GM21576 (cell line): ENCODE measurements around the gene MAN1A2.

Source experiments
- ATAC-seq: cut with Tn5 transposase; IDR thresholded peaks from one replicate; pipeline ENCODE4 v1.9.1; 2021; ENCODE audit warnings: mild to moderate bottlenecking, moderate library complexity; ENCODE audit not compliant: unreplicated experiment

Gene MAN1A2

GRCh38 chr1:117481410-117481809 lies 114.2 kb downstream of the MAN1A2 start:
- no peak for ATAC-seq

- no peak for ATAC-seq
Observed at GRCh38 chr1:117493906-117494305, 126.7 kb downstream of the MAN1A2 start.

DNA sequence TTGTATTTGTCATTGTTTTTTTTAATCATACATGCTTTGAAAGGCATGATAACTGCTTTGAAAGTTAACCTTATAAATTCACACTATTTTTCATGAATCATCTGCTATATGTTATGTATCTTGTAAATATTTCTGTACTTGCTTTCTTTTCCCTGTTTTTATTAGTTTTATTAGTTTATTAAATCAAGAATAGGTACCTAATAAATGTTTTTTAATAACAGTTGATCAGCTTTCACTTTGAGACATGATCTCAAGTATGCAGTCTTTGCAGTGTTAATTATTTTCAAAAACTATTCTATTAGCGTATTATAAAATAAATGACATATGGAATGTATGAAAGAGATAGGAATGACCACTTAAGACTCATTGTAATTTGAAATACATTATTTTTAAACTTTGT lies 127.8 kb downstream of the MAN1A2 start:
- ATAC-seq = no peak

GRCh38 chr1:117499071-117499470 lies 131.8 kb downstream of the MAN1A2 start:
- ATAC-seq = no peak

DNA sequence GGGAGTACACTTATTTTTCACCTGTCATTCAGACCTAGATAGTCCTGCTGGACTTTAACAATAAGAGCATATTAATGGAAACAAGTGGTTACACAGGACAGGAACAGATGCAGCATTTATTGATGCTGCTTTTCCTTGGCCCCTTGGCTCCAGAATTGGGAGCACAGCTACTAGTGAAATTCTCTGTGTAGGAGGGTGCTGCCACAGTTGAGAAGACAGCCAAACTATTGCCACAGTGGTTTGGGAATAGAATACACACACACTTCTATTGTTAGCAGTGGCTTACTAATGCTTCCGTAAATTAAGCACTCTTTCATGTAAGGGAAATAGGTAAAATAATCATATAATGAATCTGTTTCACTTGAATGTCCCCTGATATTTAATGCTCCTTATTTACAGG lies 133.3 kb downstream of the MAN1A2 start:
- ATAC-seq = no peak

DNA sequence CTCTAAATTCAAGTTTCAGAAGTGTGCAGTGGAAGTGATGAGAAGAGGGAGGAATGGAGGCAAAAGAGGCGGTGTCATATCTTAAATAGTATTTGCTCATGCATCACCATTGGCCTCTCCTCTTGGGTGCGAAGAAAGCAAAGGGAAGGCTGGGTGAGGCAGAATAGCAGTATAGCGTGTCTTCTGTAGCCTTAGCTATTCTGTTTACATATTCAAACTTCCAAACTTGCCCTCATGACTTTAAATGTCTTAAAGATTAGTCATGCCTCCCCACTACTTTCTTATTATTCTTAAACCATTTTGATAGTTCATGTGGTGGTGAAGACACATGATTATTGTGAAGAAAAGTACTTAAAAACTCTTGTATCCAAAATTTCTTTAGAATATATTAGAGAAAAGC lies 134.0 kb downstream of the MAN1A2 start:
- ATAC-seq = no peak

DNA sequence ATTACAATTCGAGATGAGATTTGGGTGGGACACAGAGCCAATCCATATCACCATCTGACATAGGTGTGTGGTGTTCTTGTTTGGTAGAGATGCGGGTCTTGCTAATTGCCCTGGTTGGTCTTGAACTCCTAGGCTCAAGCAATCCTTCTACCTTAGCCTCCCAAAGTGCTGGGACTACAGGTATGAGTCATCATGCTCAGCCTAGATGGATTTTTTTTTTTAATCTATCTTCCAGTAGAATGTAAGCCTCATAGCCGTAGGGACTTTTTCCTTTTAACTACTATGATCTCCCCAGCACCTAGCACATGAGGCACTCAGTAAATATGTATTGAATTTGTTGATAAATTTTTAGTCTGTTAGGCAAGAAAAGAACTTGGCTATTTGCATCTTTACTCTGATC lies 144.0 kb downstream of the MAN1A2 start:
- no peak for ATAC-seq

DNA sequence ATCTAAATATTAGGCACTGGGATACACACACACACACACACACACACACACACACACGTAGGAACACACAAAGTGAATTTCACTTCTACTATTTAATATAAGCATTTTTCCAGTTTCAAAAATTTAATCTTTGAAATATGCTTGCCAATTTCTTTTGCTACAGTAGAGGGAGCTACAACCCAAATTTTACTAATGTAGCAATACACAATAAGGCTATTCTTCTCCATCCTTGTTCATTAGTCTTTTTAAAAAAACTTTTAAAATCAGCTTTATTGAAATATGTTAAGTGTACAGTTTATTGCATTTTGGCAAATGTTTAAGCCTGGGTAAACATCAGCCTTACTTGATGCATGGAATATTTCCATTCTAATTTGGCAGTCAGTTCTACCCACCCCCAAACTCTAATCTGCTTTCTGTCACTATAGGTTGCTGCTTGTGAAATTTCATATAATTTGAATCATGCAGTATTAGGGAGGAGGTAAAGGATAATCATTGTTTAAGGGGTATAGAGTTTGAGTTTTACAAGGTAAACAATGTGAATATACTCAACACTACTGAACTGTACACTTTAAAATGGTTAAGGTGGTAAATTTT lies 145.6 kb downstream of the MAN1A2 start:
- ATAC-seq = no peak

- no peak for ATAC-seq
Observed at GRCh38 chr1:117523111-117523510, 155.9 kb downstream of the MAN1A2 start.

DNA sequence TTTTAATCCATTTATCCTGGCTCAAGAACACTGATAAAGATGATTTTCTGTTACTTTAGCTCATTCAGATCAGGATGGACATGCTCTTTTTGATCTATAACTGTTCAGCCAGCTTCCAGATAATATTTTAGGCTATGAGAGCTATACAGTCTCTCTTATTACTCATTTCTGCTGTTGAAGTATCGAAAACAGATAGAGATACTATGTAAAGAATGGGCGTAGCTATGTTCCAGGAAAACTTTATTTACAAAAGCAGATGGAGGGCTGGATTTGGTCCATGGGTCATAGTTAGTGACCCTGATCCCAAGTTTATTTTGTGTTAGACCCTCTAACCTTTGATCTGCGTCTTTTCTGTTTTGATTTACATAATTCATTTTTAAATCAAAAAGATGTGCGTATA lies 159.8 kb downstream of the MAN1A2 start:
- no peak for ATAC-seq

DNA sequence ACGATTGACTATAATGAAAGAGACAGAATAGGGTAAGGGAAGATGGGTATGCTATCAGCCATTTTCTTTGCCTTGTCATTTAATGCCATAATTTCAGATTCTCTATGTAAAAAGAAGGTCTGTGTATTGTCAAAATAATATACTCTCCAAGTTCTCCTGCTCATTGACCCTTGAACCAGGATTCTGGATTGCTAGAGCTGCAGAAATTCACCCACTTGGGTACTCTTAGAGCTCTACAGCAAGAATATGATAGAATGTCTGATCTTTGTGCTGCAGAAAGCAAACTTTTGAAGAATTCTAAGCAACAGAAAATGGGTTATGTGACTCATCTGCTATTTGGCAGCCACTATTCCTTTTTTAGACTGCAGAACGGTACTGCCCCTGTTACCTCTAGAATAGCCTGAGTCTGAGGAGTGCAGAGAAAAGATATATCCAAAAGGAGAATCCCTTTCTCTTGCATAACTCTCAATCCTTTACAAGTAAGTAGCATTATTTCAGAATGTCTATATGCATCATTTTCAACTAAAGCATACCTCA lies 160.4 kb downstream of the MAN1A2 start:
- no peak for ATAC-seq

- ATAC-seq = no peak
Observed at GRCh38 chr1:117529683-117530082, 162.4 kb downstream of the MAN1A2 start.

DNA sequence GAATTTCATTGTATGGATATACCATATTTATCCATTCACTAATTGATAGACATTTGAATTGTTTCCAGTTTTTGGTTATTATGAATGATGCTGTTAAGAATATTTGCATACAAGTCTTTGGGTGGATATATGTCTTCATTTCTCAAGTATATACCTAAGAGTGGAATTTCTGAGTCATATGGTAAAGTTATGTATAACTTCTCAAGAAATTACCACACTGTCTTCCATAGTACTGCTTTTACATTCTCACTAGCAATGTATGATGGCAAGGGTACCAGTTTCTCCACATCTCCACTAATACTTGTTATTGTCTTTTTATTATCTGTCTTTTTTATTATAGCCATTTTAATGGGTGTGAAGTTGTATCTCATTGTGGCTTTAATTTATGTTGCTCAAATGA lies 164.0 kb downstream of the MAN1A2 start:
- ATAC-seq = no peak

GRCh38 chr1:117534995-117535467 lies 167.8 kb downstream of the MAN1A2 start:
- peak; percentile 74 for ATAC-seq

- ATAC-seq = no peak
Observed at GRCh38 chr1:117535821-117536220, 168.6 kb downstream of the MAN1A2 start.

DNA sequence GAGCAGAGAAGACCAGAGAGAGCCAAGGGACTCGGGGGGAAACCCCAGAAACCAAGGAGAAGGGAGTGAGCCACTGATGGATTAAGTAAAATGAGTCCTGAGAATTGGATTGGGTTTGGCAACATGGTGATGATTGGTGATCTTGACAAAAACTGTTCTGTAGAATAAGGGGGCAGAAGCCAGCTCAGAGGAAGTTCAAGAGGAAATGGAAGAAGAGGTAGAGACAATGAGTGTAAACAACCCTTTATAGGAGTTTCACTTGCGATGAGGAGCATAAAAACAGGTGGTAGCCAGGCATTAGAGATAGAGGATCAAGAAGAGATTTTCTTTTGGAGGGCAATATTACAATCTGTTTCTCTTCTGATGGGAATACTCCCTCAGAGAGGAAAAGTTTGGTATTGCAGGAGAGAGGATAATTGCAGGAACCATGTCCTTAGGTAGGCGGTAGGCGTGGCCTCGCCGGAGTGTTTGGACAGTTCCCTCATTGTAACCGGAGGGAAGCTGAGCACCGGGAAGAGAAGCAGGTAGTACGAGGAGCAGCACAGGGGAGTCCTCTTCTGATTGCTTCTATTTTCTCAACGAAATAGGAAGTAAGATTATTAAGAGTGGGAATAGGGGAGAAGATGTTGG lies 170.2 kb downstream of the MAN1A2 start:
- ATAC-seq = no peak

GRCh38 chr1:117540532-117540931 lies 173.3 kb downstream of the MAN1A2 start:
- no peak for ATAC-seq

- no peak for ATAC-seq
Observed at GRCh38 chr1:117541003-117541402, 173.8 kb downstream of the MAN1A2 start.

DNA sequence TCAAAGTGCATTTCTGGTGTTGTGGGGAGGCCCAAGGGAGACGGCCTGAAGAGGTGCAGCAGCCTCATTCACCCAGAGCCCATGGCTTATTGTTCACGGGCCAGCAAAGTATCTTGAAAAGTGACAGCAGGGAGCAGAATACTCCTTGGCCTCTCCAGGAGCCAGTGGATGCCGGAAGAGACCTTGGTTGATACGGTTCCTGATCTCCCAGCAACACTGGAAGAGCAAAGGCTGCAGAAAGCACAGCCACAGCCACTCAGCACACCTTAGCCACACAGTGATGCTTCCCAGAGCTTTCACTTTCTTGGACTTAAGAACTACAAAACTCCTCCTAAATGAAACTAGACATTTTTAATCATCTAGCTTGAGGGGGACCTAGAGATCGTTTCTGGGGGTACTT lies 174.3 kb downstream of the MAN1A2 start:
- ATAC-seq = no peak

DNA sequence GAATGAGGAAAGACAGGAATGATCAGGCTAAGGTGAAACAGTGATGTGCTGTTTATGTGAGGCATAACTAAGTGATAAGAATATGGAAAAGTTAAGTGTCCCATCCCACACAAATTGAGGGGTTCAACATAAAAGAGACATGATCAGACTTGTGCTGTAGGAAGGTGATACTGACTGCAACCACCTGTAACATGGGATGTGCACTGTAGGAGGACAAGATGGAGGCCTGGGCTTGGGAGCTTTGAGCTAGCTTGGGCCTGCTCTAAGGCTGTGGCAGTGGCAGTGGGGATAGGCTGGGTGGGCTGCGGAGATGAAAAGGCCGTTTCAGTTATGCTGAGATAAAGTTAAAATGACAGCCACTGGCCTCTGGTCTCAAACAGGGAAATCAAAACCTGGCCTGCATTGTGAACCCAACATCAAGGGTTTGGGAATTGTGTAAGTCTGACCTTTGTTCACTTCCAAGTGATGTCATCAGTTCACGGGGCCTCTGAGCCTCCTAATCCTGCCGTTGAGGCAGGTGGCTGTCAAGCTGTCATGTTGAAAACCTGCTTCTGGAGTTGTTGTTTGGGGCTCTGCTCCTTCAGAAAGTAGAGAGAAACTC lies 177.4 kb downstream of the MAN1A2 start:
- no peak for ATAC-seq

GRCh38 chr1:117546467-117546866 lies 179.2 kb downstream of the MAN1A2 start:
- no peak for ATAC-seq

- ATAC-seq = no peak
Observed at GRCh38 chr1:117553471-117553870, 186.2 kb downstream of the MAN1A2 start.
